CD14-positive monocyte (primary cell): ENCODE results near the gene GPR75. TPM values are rescaled to one million over a fixed set of nuclear protein-coding genes. Genes with fewer than 3 reads are reported as not detected.
"Not testable (repeated sequence)": the region's sequence is repeated elsewhere in the genome, so short reads cannot be mapped to it uniquely, and the experiment has no call there.

Experiments
- DNase-seq, 3 donors: peaks; one replicate each; pipeline ENCODE4 v3.0.0-alpha.2; 2011 to 2022
- H2AFZ ChIP-seq: 2 replicates; pipeline ENCODE4 v1.6.0; 2012; ENCODE audit warnings: mild to moderate bottlenecking, low read depth, low read length, inconsistent platforms; ENCODE audit not compliant: insufficient read depth, poor library complexity, severe bottlenecking
- H3K27ac ChIP-seq, 2 donors: 1 replicate in 1 of 2; 2 replicates in 1 of 2; pipeline ENCODE4 v1.5.1; 2012 to 2013; ENCODE audit warnings: low read length in 2 of 2, control low read depth in 1 of 2, inconsistent platforms in 1 of 2, low read depth in 1 of 2, mild to moderate bottlenecking in 1 of 2
- H3K27me3 ChIP-seq, 2 donors: one replicate each; pipeline versions ENCODE4 v1.6.0 to v1.6.1; 2011 to 2013; ENCODE audit warnings: low read length in 2 of 2; ENCODE audit not compliant: control insufficient read depth in 2 of 2, insufficient read depth in 2 of 2
- H3K36me3 ChIP-seq, 2 donors: replicated peaks in 1 of 2; 1 replicate in 1 of 2; 2 replicates in 1 of 2; pipeline versions ENCODE4 v1.5.1 to v1.6.1; 2012 to 2013; ENCODE audit warnings: low read length in 2 of 2, control low read depth in 1 of 2, inconsistent platforms in 1 of 2, mild to moderate bottlenecking in 1 of 2; ENCODE audit not compliant: insufficient read depth in 2 of 2, control insufficient read depth in 1 of 2
- H3K4me1 ChIP-seq, 2 donors: 1 replicate in 1 of 2; 2 replicates in 1 of 2; pipeline versions ENCODE4 v1.5.1 to v1.6.1; 2012 to 2013; ENCODE audit warnings: low read length in 2 of 2, control low read depth in 1 of 2, inconsistent platforms in 1 of 2, mild to moderate bottlenecking in 1 of 2, moderate library complexity in 1 of 2; ENCODE audit not compliant: insufficient read depth in 2 of 2, control insufficient read depth in 1 of 2
- H3K4me2 ChIP-seq: replicated peaks from 2 replicates; pipeline ENCODE3; 2012; ENCODE audit warnings: low read length, moderate library complexity, mild to moderate bottlenecking; ENCODE audit not compliant: poor library complexity, severe bottlenecking; ENCODE audit errors: extremely low read depth
- H3K4me3 ChIP-seq, 3 experiments: fragments of 200-600 bp in 1 of 3; sonication (generic) in 1 of 3; replicated peaks in 1 of 3; 1 replicate in 2 of 3; 2 replicates in 1 of 3; pipeline ENCODE4 v1.5.1; 2011 to 2013; ENCODE audit warnings: low read length in 3 of 3, mild to moderate bottlenecking in 3 of 3, control low read depth in 2 of 3, low read depth in 2 of 3, inconsistent platforms in 1 of 3, moderate library complexity in 1 of 3
- H3K79me2 ChIP-seq: 2 replicates; pipeline ENCODE4 v1.6.0; 2012; ENCODE audit warnings: mild to moderate bottlenecking, control low read depth, inconsistent platforms, low read length, moderate library complexity; ENCODE audit not compliant: insufficient read depth
- H3K9ac ChIP-seq: 2 replicates; pipeline ENCODE4 v1.6.0; 2017; ENCODE audit warnings: low read length, mild to moderate bottlenecking; ENCODE audit not compliant: insufficient read depth, poor library complexity, severe bottlenecking
- H3K9me3 ChIP-seq, 2 donors: replicated peaks in 1 of 2; 1 replicate in 1 of 2; 2 replicates in 1 of 2; pipeline versions ENCODE4 v1.5.1 to v1.6.1; 2012 to 2013; ENCODE audit warnings: low read length in 2 of 2, control low read depth in 1 of 2; ENCODE audit not compliant: control insufficient read depth in 1 of 2, insufficient read depth in 1 of 2
- H4K20me1 ChIP-seq: 2 replicates; pipeline ENCODE4 v1.6.0; 2012; ENCODE audit warnings: mild to moderate bottlenecking, low read length, control low read depth, moderate library complexity; ENCODE audit not compliant: insufficient read depth
- H3K27ac Mint-ChIP-seq, 7 donors: one replicate each; pipeline ENCODE4 v1.8.0; 2020; ENCODE audit warnings: mild to moderate bottlenecking in 7 of 7, mixed read lengths in 7 of 7, moderate library complexity in 6 of 7, inconsistent platforms in 2 of 7
- H3K27me3 Mint-ChIP-seq, 3 donors: one replicate each; pipeline ENCODE4 v1.8.0; 2021 to 2022; ENCODE audit warnings: low read depth in 3 of 3, mild to moderate bottlenecking in 3 of 3, mixed read lengths in 3 of 3, moderate library complexity in 3 of 3, inconsistent platforms in 1 of 3
- H3K36me3 Mint-ChIP-seq, 2 donors: one replicate each; pipeline ENCODE4 v1.8.0; 2020; ENCODE audit warnings: mixed read lengths in 2 of 2, inconsistent platforms in 1 of 2, mild to moderate bottlenecking in 1 of 2
- H3K4me1 Mint-ChIP-seq: one replicate; pipeline ENCODE4 v1.8.0; 2020; ENCODE audit warnings: mild to moderate bottlenecking, mixed read lengths
- H3K4me3 Mint-ChIP-seq, 2 donors: one replicate each; pipeline ENCODE4 v1.8.0; 2020; ENCODE audit warnings: mild to moderate bottlenecking in 2 of 2, mixed read lengths in 2 of 2, moderate library complexity in 1 of 2
- H3K9me3 Mint-ChIP-seq, 7 donors: one replicate each; pipeline ENCODE4 v1.8.0; 2020 to 2022; ENCODE audit warnings: mixed read lengths in 7 of 7, mild to moderate bottlenecking in 6 of 7, moderate library complexity in 6 of 7, inconsistent platforms in 2 of 7
- CTCF ChIP-seq: fragments of 200-600 bp; IDR thresholded peaks from one replicate; pipeline ENCODE4 v1.8.0; 2022; ENCODE audit warnings: antibody characterized with exemption, mild to moderate bottlenecking
- WGBS: methylation state at CpG from one replicate; pipeline ENCODE4 v1.1.5; 2013; ENCODE audit warnings: missing lambda C conversion rate; ENCODE audit not compliant: insufficient coverage; 5-methylcytosine and 5-hydroxymethylcytosine counted together
- intact Hi-C, 2 donors: fragments of 100-400 bp; cut with micrococcal nuclease; formaldehyde crosslinking; loops; one replicate each; pipeline versions ENCODE4 v1.15.0 to v1.15.1; 2023
- polyA plus RNA-seq, 3 donors: library from polyadenylated mRNA; depleted of rRNA in 1 of 3; unstranded in 2 of 3; stranded (reverse) in 1 of 3; fragments of 300-500 nt in 2 of 3; fragments of >200 nt in 1 of 3; fragmentation: Illumina TruSeq in 2 of 3; gene quantifications; 1 replicate in 2 of 3; 2 replicates in 1 of 3; pipeline ENCODE4 v1.2.3, GENCODE V29; 2012 to 2021

The GPR75 gene
- polyA plus RNA-seq, 3 donors: 2.2 TPM; not detected in 2

- H3K4me3 Mint-ChIP-seq: no peak overlapping the region
- peaks cover 0 to 5% of the 10 kb centered on the region in 2 donors for H3K9me3 ChIP-seq
- TF ChIP-seq CTCF: no peak
- intact Hi-C loops: no loop called here
- no peaks in the 10 kb centered on the region for H3K27me3 ChIP-seq
- WGBS: no CpG with 5 or more reads among the region's 1 CpG
- no peak for DNase-seq
- H3K36me3 Mint-ChIP-seq: no peaks in the 10 kb centered on the region
- no peak overlapping the region for H3K27ac ChIP-seq
- peaks cover 0 to 6% (median 0%) of the 10 kb centered on the region in 3 donors for H3K27me3 Mint-ChIP-seq
- no peak overlapping the region for H3K4me3 ChIP-seq
- H3K4me2 ChIP-seq: no peak overlapping the region
- peaks cover 3% of the 10 kb centered on the region for H3K4me1 Mint-ChIP-seq
- no peak overlapping the region for H3K27ac Mint-ChIP-seq
- no peaks in the 10 kb centered on the region for H4K20me1 ChIP-seq
- H3K4me1 ChIP-seq: no peaks in the 10 kb centered on the region
- peaks cover 2 to 18% (median 3%) of the 10 kb centered on the region in 7 donors for H3K9me3 Mint-ChIP-seq
- no peaks in the 10 kb centered on the region for H3K79me2 ChIP-seq
- no peak overlapping the region for H2AFZ ChIP-seq
- H3K36me3 ChIP-seq: no peaks in the 10 kb centered on the region
- H3K9ac ChIP-seq: no peak overlapping the region
These were observed 19.2 kb downstream of the GPR75 start for GRCh38 chr2:53840580-53840979.

- H3K27me3 Mint-ChIP-seq, H2AFZ ChIP-seq, H3K9ac ChIP-seq, H3K4me3 Mint-ChIP-seq, H3K4me3 ChIP-seq, H3K9me3 Mint-ChIP-seq, H3K79me2 ChIP-seq, H4K20me1 ChIP-seq, H3K27ac ChIP-seq, H3K36me3 Mint-ChIP-seq, H3K27ac Mint-ChIP-seq, DNase-seq, H3K4me1 Mint-ChIP-seq, H3K9me3 ChIP-seq, intact Hi-C loops, H3K36me3 ChIP-seq, H3K27me3 ChIP-seq, H3K4me1 ChIP-seq, H3K4me2 ChIP-seq: not testable (repeated sequence)
- WGBS: no CpG with 5 or more reads among the region's 4 CpGs
These were observed 29.8 kb downstream of the GPR75 start for GRCh38 chr2:53829980-53830290.
